H1 (cell line): ENCODE data around the gene PKMYT1. TPM values are rescaled to one million over a fixed set of nuclear protein-coding genes. Genes with fewer than 3 reads are reported as not detected.

Source experiments
- CTCF ChIA-PET: fragments of 300-600 bp; sonication (Branson Sonifier 250); formaldehyde crosslinking; loops from one replicate; lab custom pipeline; 2021; ENCODE audit not compliant: partially characterized antibody; lab: Charles Lee
- POLR2A ChIA-PET: fragments of 300-600 bp; sonication (Branson Sonifier 250); formaldehyde crosslinking; loops from one replicate; lab custom pipeline; 2021; ENCODE audit warnings: inconsistent platforms; ENCODE audit not compliant: partially characterized antibody; lab: Charles Lee
- DNase-seq, 2 experiments: peaks; one replicate each; pipeline versions ENCODE4 v3.0.0 to v3.0.0-alpha.2; 2010 to 2022; ENCODE audit warnings: low spot score in 2 of 2, low read depth in 1 of 2, mixed read lengths in 1 of 2
- FAIRE-seq: peaks from 2 replicates; lab custom pipeline; 2011; peaks lifted over from hg19 to GRCh38; lab: Jason Lieb, UNC
- H2AFZ ChIP-seq: 2 replicates; pipeline ENCODE4 v1.8.1; 2012; ENCODE audit warnings: low read length, inconsistent platforms
- H2AK5ac ChIP-seq: 2 replicates; pipeline ENCODE4 v1.6.1; 2013; ENCODE audit warnings: low read depth, low read length
- H2BK120ac ChIP-seq: replicated peaks from 2 replicates; pipeline ENCODE3; 2013; ENCODE audit warnings: low read depth, low read length, inconsistent platforms
- H2BK12ac ChIP-seq: 2 replicates; pipeline ENCODE4 v1.6.1; 2013; ENCODE audit warnings: low read depth, low read length
- H2BK15ac ChIP-seq: 2 replicates; pipeline ENCODE4 v1.6.1; 2013; ENCODE audit warnings: low read length
- H2BK20ac ChIP-seq: 2 replicates; pipeline ENCODE4 v1.6.1; 2013; ENCODE audit warnings: low read length
- H2BK5ac ChIP-seq: 2 replicates; pipeline ENCODE4 v1.6.1; 2013; ENCODE audit warnings: low read depth, low read length
- H3K14ac ChIP-seq: 2 replicates; pipeline ENCODE4 v1.6.1; 2013; ENCODE audit warnings: inconsistent platforms; ENCODE audit not compliant: insufficient read length
- H3K18ac ChIP-seq: 2 replicates; pipeline ENCODE4 v1.6.1; 2013; ENCODE audit warnings: low read length; ENCODE audit errors: extremely low read depth
- H3K23ac ChIP-seq: 2 replicates; pipeline ENCODE4 v1.6.1; 2013; ENCODE audit warnings: inconsistent platforms; ENCODE audit not compliant: insufficient read length
- H3K23me2 ChIP-seq: 2 replicates; pipeline ENCODE4 v1.6.1; 2013; ENCODE audit warnings: low read depth, low read length
- H3K27ac ChIP-seq: 2 replicates; pipeline ENCODE4 v1.6.1; 2011; ENCODE audit warnings: low read depth, low read length, inconsistent platforms
- H3K27me3 ChIP-seq, 4 experiments: replicated peaks in 1 of 4; 1 replicate in 1 of 4; 2 replicates in 3 of 4; pipeline versions ENCODE4 v1.6.1 to v1.8.1; 2011 to 2013; ENCODE audit warnings: low read length in 3 of 4, mild to moderate bottlenecking in 3 of 4, inconsistent platforms in 2 of 4, mixed read lengths in 2 of 4, moderate library complexity in 1 of 4; ENCODE audit not compliant: control insufficient read depth in 3 of 4, insufficient read depth in 3 of 4; ENCODE audit errors: extremely low read depth in 1 of 4
- H3K36me3 ChIP-seq, 4 experiments: 2 replicates each; pipeline versions ENCODE4 v1.6.1 to v1.8.1; 2011 to 2013; ENCODE audit warnings: mild to moderate bottlenecking in 4 of 4, low read length in 3 of 4, moderate library complexity in 2 of 4, control low read depth in 1 of 4, inconsistent platforms in 1 of 4; ENCODE audit not compliant: insufficient read depth in 4 of 4, control insufficient read depth in 2 of 4
- H3K4ac ChIP-seq: replicated peaks from 2 replicates; pipeline ENCODE3; 2013; ENCODE audit warnings: low read length, low read depth, mixed read lengths, inconsistent platforms; ENCODE audit not compliant: insufficient read length
- H3K4me1 ChIP-seq, 4 experiments: replicated peaks in 1 of 4; 1 replicate in 1 of 4; 2 replicates in 3 of 4; pipeline versions ENCODE4 v1.6.1 to v1.8.1; 2011 to 2013; ENCODE audit warnings: low read length in 3 of 4, inconsistent platforms in 2 of 4, mixed read lengths in 1 of 4; ENCODE audit not compliant: insufficient read depth in 4 of 4, control insufficient read depth in 3 of 4
- H3K4me2 ChIP-seq, 2 experiments: 2 replicates each; pipeline versions ENCODE4 v1.6.1 to v1.8.1; 2011 to 2013; ENCODE audit warnings: low read depth in 2 of 2, low read length in 2 of 2, control low read depth in 1 of 2, inconsistent platforms in 1 of 2, mild to moderate bottlenecking in 1 of 2; ENCODE audit not compliant: insufficient read depth in 1 of 2
- H3K4me3 ChIP-seq, 4 experiments: fragments of 200-600, 300-600 bp in 1 of 4; sonication (generic), shearing (Covaris generic), sonication (Bioruptor Twin) in 1 of 4; 2 replicates each; pipeline versions ENCODE4 v1.5.1 to v1.8.1; 2011 to 2016; ENCODE audit warnings: low read length in 4 of 4, low read depth in 3 of 4, control low read depth in 2 of 4, inconsistent platforms in 2 of 4, mild to moderate bottlenecking in 2 of 4, mixed read lengths in 1 of 4, moderate library complexity in 1 of 4; ENCODE audit not compliant: insufficient read depth in 2 of 4; ENCODE audit errors: extremely low read depth in 1 of 4
- H3K56ac ChIP-seq: replicated peaks from 2 replicates; pipeline ENCODE3; 2013; ENCODE audit warnings: low read depth, mild to moderate bottlenecking, mixed read lengths, low read length, inconsistent platforms; ENCODE audit not compliant: insufficient read length
- H3K79me1 ChIP-seq: 2 replicates; pipeline ENCODE4 v1.6.1; 2013; ENCODE audit warnings: low read depth, low read length, control low read depth
- H3K79me2 ChIP-seq, 2 experiments: 2 replicates each; pipeline versions ENCODE4 v1.6.1 to v1.8.1; 2012 to 2013; ENCODE audit warnings: low read length in 2 of 2, mild to moderate bottlenecking in 2 of 2, inconsistent platforms in 1 of 2; ENCODE audit not compliant: insufficient read depth in 2 of 2, control insufficient read depth in 1 of 2
- H3K9ac ChIP-seq, 4 experiments: replicated peaks in 1 of 4; 1 replicate in 1 of 4; 2 replicates in 3 of 4; pipeline versions ENCODE4 v1.6.1 to v1.8.1; 2011 to 2013; ENCODE audit warnings: low read depth in 3 of 4, low read length in 3 of 4, control low read depth in 2 of 4, mild to moderate bottlenecking in 2 of 4, moderate library complexity in 2 of 4, inconsistent platforms in 1 of 4; ENCODE audit errors: extremely low read depth in 1 of 4
- H3K9me3 ChIP-seq, 2 experiments: 2 replicates each; pipeline versions ENCODE4 v1.6.1 to v1.8.1; 2012 to 2013; ENCODE audit warnings: mild to moderate bottlenecking in 2 of 2, moderate library complexity in 2 of 2, control low read depth in 1 of 2, inconsistent platforms in 1 of 2, low read depth in 1 of 2, low read length in 1 of 2, mixed read lengths in 1 of 2; ENCODE audit not compliant: insufficient read depth in 2 of 2
- H4K20me1 ChIP-seq, 2 experiments: replicated peaks in 1 of 2; 2 replicates each; pipeline versions ENCODE3 to v1.8.1; 2011 to 2013; ENCODE audit warnings: inconsistent platforms in 2 of 2, low read length in 2 of 2, mild to moderate bottlenecking in 1 of 2; ENCODE audit not compliant: insufficient read depth in 2 of 2, control insufficient read depth in 1 of 2
- H4K5ac ChIP-seq: 2 replicates; pipeline ENCODE4 v1.6.1; 2013; ENCODE audit warnings: low read length, low read depth, mixed read lengths, inconsistent platforms; ENCODE audit not compliant: insufficient read length
- H4K8ac ChIP-seq: 2 replicates; pipeline ENCODE4 v1.8.0; 2013; ENCODE audit warnings: mild to moderate bottlenecking, moderate library complexity, low read length, inconsistent platforms; ENCODE audit not compliant: insufficient read depth; ENCODE audit errors: extremely low read depth
- H4K91ac ChIP-seq: replicated peaks from 2 replicates; pipeline ENCODE3; 2013; ENCODE audit warnings: low read length, mixed read lengths, inconsistent platforms; ENCODE audit not compliant: insufficient read length
- BRCA1 ChIP-seq: IDR thresholded peaks from 2 replicates; pipeline ENCODE4 v1.6.1; 2012; ENCODE audit warnings: low read depth, low read length, improper control_type of control experiment
- CBX5 ChIP-seq: fragments of 300-800, 300-1000 bp; sonication (generic); IDR thresholded peaks from 2 replicates; pipeline ENCODE4 v1.7.1; 2016; ENCODE audit warnings: antibody characterized with exemption, low read length, low read depth
- GTF2F1 ChIP-seq: IDR thresholded peaks from 2 replicates; pipeline ENCODE4 v1.6.1; 2012; ENCODE audit warnings: low read depth, low read length, improper control_type of control experiment, borderline replicate concordance
- JUN ChIP-seq: IDR thresholded peaks from 2 replicates; pipeline ENCODE4 v1.6.1; 2011; ENCODE audit warnings: low read depth, mild to moderate bottlenecking, improper control_type of control experiment, low read length
- POLR2AphosphoS5 ChIP-seq: IDR thresholded peaks from 2 replicates; pipeline ENCODE4 v1.6.1; 2011; ENCODE audit warnings: low read depth, low read length
- RAD21 ChIP-seq, 2 experiments: IDR thresholded peaks in 1 of 2; conservative IDR thresholded peaks in 1 of 2; 2 replicates each; pipeline ENCODE4 v1.6.1; 2011; ENCODE audit warnings: low read depth in 2 of 2, low read length in 2 of 2, improper control_type of control experiment in 1 of 2, inconsistent platforms in 1 of 2, mild to moderate bottlenecking in 1 of 2, moderate library complexity in 1 of 2
- RFX5 ChIP-seq: IDR thresholded peaks from 2 replicates; pipeline ENCODE4 v1.6.1; 2011; ENCODE audit warnings: low read depth, low read length, improper control_type of control experiment, borderline replicate concordance
- SIX5 ChIP-seq: IDR thresholded peaks from 2 replicates; pipeline ENCODE4 v1.6.1; 2011; ENCODE audit warnings: mild to moderate bottlenecking, low read depth, low read length
- SP4 ChIP-seq: IDR thresholded peaks from 2 replicates; pipeline ENCODE4 v1.6.1; 2012; ENCODE audit warnings: low read length, inconsistent platforms
- TAF1 ChIP-seq: IDR thresholded peaks from 2 replicates; pipeline ENCODE4 v1.6.1; 2011; ENCODE audit warnings: mild to moderate bottlenecking, low read depth, low read length
- WGBS, 2 experiments: shearing (Covaris generic) in 1 of 2; methylation state at CpG; one replicate each; pipeline versions ENCODE4 v1.1.6 to v1.1.7; 2013 to 2015; ENCODE audit warnings: low lambda C conversion rate in 2 of 2, mixed read lengths in 2 of 2, inconsistent platforms in 1 of 2, low coverage in 1 of 2, missing lambda C conversion rate in 1 of 2; ENCODE audit not compliant: insufficient replicate concordance in 2 of 2, insufficient coverage in 1 of 2, insufficient read length in 1 of 2; ENCODE audit errors: extremely low coverage in 1 of 2, missing lambda C conversion rate in 1 of 2; 5-methylcytosine and 5-hydroxymethylcytosine counted together
- polyA plus RNA-seq, 7 experiments: library from polyadenylated mRNA; depleted of rRNA in 3 of 7; stranded (reverse) in 5 of 7; unstranded in 2 of 7; fragments of >200 nt in 5 of 7; fragments of 200-250 nt in 2 of 7; gene quantifications; 1 replicate in 5 of 7; 2 replicates in 1 of 7; 4 replicates in 1 of 7; pipeline versions ENCODE4 v1.2.1 to v1.2.3, GENCODE V29; 2011 to 2013; ENCODE audit warnings: missing spikeins in 2 of 7, mixed read lengths in 2 of 7
- total RNA-seq: library from RNA; stranded (reverse); fragmentation: NEBNext Ultra II Directional; extraction: Animal tissue kit (Norgen Biotek cat#: 25700); gene quantifications from 2 replicates; pipeline ENCODE4 v1.2.1, GENCODE V29; 2021
- TF ChIP-seq, protein P1 (sequence below): IDR thresholded peaks from 2 replicates; pipeline ENCODE4 v1.6.1; 2011; ENCODE audit warnings: low read length, improper control_type of control experiment

Gene PKMYT1
- total and polyA plus RNA-seq, 2 of the 8 experiments (the other 6 are each of a cell fraction or from before 2014, with no cell fraction given), result 74.7 to 85.2 TPM

DNA sequence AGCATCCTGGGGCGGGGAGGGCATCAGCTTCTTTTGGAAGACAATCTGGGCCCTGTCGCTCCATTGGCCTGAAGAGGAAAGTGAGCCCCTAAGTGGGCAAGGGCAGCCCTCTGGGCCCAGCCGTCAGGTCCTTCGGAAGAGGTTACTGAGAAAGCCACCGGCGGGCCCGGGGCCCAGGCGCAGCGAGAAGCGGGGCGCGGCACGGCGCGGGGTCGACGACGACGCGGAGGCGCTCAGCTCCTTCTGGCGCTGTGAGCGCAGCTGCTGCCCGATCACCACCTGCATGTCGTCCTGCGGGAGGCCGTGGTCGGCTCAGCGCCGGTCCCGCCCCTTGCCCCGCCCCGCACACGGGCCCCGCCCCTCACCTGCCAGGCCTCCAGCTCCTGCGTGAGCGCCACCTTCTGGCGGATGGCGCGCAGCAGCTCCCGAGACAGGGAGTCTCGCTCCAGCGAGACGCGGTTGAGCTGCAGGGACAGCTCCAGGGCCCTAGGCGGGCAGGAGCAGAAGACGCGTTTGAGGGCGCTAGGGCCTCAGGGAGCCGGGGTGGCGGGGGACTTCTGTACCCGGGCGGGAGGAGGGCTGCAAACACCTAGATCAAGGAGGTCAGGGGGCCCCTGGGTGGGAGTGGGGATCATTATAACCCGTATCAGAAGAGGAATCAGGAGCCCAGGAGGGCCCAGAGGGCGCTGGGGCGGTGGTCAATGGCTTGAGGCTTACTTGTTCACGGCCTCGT lies 47.9 kb upstream of the PKMYT1 start:
- no peak overlapping the region for H3K23ac ChIP-seq
- no peak overlapping the region for H3K56ac ChIP-seq
- peaks cover 8 to 30% of the 10 kb centered on the region in 2 experiments for H4K20me1 ChIP-seq
- no peak overlapping the region for H3K9ac ChIP-seq
- H4K5ac ChIP-seq, result no peak overlapping the region
- H2BK12ac ChIP-seq, result no peak overlapping the region
- no peak overlapping the region for H3K14ac ChIP-seq
- no peak overlapping the region for H2BK20ac ChIP-seq
- H3K23me2 ChIP-seq, result peaks cover 5% of the 10 kb centered on the region; the same call in 1 of the 2 replicates
- H3K18ac ChIP-seq, result no peak overlapping the region
- no peak overlapping the region for H2AK5ac ChIP-seq
- H3K79me1 ChIP-seq, result no peaks in the 10 kb centered on the region
- no peaks in the 10 kb centered on the region for H3K79me2 ChIP-seq
- no peaks in the 10 kb centered on the region for H3K9me3 ChIP-seq
- H3K4me1 ChIP-seq, result peaks cover 0 to 12% (median 9%) of the 10 kb centered on the region in 4 experiments; a peak in 6 of 7 replicates
- peak overlapping the region; percentile 6 to 70; a peak in 3 of 4 replicates for H3K4me2 ChIP-seq
- H4K91ac ChIP-seq, result no peak overlapping the region
- no peak overlapping the region for H2BK15ac ChIP-seq
- H3K27ac ChIP-seq, result no peak overlapping the region
- POLR2A ChIA-PET, result interaction anchor here (1.0 to 35.7 kb wide), 14 partner anchors 1 to 106 kb away, joined by 3 to 1808 read pairs (median 8); partner anchors contain the start of genes BICDL2, CLDN6, CLDN9 and HCFC1R1
- peak overlapping the region in 1 of 4 experiments; percentile 40; a peak in 3 of 8 replicates for H3K4me3 ChIP-seq
- H2BK120ac ChIP-seq, result no peak overlapping the region
- DNase-seq, result peak; percentile 85 to 98
- H3K4ac ChIP-seq, result no peak overlapping the region
- 12% methylated on average over 43 of the region's 58 CpGs; no CpG with 5 or more reads in 1 of the 2 experiments for WGBS, 2 experiments
- peaks cover 0 to 21% (median 9%) of the 10 kb centered on the region in 4 experiments; a peak in 7 of 8 replicates for H3K36me3 ChIP-seq
- no peaks in the 10 kb centered on the region for H3K27me3 ChIP-seq
- H4K8ac ChIP-seq, result no peak overlapping the region
- H2AFZ ChIP-seq, result no peak overlapping the region
- no peak overlapping the region for H2BK5ac ChIP-seq
- FAIRE-seq, result no peak
- CTCF ChIA-PET, result interaction anchor here (0.6 to 23.8 kb wide), 27 partner anchors 9 to 130 kb away, joined by 3 to 639 read pairs (median 3); partner anchors contain the start of genes CLDN6, CLDN9, HCFC1R1 and THOC6
- peak; percentile 79; the same call in 1 of the 2 replicates for TF ChIP-seq SP4
- TF ChIP-seq RFX5, result no peak
- TF ChIP-seq CBX5, result no peak
- peak; percentile 51 to 72 for TF ChIP-seq RAD21 (IDR thresholded peaks at IDR 0.05 in 1 of 2, conservative IDR thresholded peaks at IDR 0.05 in 1 of 2; ENCODE audit: low read depth in 2 of 2, low read length in 2 of 2)
- TF ChIP-seq BRCA1, result no peak
- TF ChIP-seq JUN, result no peak
- TF ChIP-seq TAF1, result peak; percentile 89
- TF ChIP-seq POLR2AphosphoS5, result peak; percentile 92
- TF ChIP-seq, protein P1, sequence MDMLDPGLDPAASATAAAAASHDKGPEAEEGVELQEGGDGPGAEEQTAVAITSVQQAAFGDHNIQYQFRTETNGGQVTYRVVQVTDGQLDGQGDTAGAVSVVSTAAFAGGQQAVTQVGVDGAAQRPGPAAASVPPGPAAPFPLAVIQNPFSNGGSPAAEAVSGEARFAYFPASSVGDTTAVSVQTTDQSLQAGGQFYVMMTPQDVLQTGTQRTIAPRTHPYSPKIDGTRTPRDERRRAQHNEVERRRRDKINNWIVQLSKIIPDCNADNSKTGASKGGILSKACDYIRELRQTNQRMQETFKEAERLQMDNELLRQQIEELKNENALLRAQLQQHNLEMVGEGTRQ, result no peak
- peak; percentile 73; the same call in 1 of the 2 replicates for TF ChIP-seq GTF2F1
- no peak for TF ChIP-seq SIX5
